CD4-positive, alpha-beta T cell treated with Interleukin-1 beta for 1 hour (primary cell): Measurements from ENCODE around the gene ARL17B.
A peak's percentile ranks its signal among the peaks of the same experiment; 100 is the strongest.
"Not testable (repeated sequence)": the region's sequence is repeated elsewhere in the genome, so short reads cannot be mapped to it uniquely, and the experiment has no call there.

Source experiments
- DNase-seq, 2 donors: peaks; one replicate each; pipeline ENCODE4 v3.0.0-alpha.2; 2020 to 2022

The ARL17B gene

DNA sequence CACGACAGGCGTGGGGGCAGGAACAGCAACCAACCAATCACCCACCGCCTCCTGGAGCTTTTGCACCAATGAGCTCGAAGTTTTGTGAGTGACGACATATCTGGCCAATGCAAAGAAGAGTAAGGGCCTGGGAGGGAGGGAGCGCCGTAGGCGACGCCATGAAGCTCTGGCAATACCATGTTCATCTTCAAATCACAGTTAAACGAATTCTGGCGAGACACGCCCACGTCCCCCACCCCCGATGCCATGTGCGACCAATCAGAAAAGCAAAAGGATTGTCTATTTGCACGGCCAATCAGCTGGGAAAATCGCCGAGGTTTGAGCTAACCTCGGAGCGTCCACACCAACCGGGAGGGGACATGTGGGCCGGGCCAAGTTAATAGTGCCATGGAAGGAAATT, at the start of gene ARL17B:
TSS of gene ARL17B (minus strand) at position 12 of the 400 bp plus-strand sequence. CDS start 3,369 bp downstream, outside the sequence.
- peak; percentile 96 to 99 for DNase-seq

DNA sequence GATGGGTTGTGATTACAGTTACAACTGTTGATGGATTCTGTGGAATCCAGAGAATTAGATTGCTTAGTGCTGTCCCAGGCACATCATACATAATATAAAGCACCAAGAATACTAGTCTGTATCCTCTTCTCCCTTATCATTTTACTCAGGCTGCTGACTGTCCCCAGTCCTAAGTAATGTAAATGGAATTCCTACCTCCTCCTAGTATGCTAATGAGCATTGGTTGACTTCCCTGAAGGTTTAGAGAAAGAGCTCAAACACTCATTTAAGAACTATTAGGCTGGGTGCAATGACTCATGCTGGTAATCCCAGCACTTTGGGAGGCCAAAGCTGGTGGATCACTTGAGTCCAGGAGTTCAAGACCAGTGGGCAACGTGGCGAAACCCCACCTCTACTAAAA, 48.3 kb upstream of the ARL17B start:
- DNase-seq = not testable (repeated sequence)

DNA sequence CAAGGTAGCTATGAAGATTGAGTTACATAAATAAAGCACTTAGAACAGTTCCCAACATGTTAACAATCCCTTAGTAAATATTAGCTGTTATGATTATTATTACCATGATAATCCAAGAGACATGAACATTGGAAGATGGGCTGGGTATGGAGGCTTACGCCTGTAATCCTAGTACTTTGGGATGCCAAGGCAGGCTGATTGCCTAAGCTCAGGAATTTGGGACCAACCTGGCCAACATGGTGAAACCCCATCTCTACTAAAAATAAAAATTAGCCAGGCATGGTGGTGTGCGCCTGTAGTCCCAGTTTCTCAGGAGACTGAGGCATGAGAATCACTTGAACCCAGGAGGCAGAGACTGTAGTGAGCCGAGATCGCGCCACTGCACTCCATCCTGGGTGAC, 45.6 kb upstream of the ARL17B start:
- DNase-seq = not testable (repeated sequence)

DNA sequence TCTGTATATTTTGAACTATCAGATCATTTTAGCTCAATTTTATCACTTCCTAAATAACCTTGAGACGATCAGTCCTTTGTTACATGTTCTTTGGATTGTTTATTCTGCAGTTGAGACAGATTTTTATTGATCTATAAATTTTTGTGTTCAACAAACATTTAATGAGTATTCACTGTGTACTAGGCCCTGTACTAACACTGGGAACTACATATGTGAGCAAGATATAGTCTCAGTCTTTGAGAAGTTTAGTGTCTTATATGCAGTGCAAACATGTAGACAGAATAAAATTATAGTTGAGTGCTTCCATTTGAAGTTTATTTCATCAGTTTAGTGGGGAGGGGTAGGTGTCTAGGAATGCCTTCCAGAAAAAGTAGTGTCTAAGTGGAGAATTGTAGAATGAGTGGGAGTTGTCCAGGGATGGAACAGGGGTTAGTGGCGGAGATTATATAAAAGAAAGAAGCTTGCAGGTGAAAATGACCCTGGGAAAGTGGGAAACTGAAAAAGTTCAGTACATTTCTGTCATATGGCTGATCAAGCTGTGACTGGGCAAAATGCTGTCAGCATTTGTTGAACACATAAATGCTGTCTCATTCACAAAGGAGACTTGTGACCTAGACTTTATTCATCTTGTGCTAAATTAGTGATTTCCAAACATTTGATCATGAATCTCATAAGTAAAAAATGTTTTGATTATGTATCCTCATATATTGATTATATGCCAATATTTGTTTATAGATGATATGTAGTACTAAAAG, 39.6 kb upstream of the ARL17B start:
- not testable (repeated sequence) for DNase-seq

DNA sequence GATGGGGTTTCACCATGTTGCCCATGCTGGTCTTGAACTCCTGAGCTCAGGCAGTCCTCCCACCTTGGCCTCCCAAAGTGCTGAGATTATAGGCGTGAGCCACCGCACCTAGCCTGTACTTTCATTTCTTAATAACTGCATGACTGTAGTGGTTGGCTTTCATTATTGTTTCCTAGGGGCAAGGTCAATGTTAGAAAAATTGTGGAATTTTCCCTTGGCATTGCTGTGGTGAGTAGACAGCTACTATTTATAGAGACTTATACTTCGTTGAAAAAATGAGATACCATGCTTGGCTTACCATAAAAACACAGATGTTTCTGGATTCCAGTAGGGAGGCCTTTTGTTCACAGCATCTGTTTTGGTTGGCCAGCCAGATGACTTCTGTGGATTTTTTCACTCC, 39.0 kb upstream of the ARL17B start:
- not testable (repeated sequence) for DNase-seq

DNA sequence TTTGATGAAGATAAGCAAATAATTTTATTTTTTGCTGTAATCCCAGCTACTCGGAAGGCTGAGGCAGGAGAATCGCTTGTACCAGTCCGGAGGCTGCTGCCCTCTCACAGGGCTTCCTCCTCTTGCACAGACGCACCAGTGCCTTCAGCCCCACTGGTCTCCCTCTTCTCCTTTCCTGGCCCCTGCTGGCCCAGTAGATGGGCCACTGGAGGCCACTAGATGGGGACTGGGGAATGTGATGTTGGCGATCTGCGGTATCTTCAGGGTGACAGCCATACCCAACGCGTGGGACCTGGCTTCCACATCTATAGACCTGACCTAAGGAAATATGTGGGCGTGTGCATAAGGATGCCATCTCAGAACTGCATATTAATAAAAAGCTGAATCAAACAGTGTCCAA, 38.4 kb upstream of the ARL17B start:
- not testable (repeated sequence) for DNase-seq

DNA sequence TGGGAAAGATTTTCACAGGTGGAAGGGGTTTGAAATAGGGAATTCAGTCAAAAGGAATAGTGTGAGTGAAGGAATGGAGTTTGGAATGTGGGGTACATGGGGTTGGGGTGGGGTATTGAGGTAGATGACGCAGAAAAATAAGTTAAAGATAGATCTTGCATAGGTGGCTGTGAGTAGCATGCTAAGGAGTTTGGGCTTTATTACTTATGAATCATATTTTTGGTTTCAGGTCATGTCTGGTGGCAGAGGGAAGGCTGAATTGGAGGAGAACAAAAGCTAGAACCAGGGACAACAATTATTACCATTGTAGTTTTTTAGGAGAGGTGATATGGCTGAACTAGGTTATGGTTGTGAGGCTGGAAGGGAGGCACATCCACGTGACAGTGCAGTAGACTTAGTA, 34.7 kb upstream of the ARL17B start:
- DNase-seq = not testable (repeated sequence)

DNA sequence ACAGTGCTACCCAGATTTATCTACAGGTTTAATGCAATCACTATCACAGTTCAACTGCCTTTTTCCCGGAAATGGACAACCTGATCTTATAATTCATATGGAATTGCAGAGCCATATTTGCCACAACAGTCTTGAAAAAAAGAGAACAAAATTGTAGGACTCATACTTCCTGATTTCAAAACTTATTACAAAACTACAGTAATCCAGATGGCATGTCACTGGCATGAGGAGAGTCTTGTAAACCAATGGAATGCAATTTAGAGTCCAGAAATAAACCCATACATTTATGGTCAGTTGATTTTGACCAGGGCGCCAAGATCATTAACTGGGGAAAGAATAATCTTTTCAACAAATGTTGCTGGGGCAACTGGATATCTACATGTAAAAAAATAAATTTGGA, 32.1 kb upstream of the ARL17B start:
- DNase-seq = not testable (repeated sequence)

DNA sequence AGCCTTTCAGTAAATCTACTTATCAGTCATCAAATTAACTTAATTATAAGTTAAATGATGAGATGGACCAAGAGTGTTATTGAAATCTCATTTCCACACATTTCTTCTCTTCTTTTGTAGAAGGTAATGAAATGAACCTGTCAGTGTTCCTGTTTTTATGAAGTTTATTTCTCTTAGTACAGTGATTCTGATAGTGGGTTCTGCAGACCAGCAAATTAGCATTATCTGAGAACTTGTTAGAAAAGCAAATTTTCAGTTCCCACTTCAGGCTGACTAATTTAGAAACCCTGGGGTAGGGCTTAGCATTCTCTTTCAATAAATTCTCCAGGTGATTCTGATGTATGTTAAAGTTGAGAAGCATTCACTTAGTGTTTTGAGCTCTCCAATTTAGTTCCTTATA, 23.9 kb upstream of the ARL17B start:
- not testable (repeated sequence) for DNase-seq

DNA sequence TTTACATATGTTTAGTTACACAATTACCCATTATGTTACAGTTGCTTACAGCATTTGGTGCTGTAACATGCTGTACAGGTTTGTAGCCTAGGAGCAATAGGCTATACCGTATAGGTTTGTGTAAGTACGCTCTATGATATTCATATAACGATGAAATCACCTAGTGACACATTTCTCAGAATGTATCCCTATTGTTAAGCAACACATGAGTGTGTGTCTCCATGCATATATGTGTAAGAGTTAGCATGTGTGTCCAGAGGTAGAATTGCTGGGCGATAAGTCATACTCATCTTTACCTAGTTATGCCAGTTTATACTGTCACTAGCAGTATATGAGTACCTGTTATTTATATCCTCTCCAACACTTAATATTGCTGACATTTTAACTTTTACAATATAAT, 21.6 kb upstream of the ARL17B start:
- DNase-seq = not testable (repeated sequence)

DNA sequence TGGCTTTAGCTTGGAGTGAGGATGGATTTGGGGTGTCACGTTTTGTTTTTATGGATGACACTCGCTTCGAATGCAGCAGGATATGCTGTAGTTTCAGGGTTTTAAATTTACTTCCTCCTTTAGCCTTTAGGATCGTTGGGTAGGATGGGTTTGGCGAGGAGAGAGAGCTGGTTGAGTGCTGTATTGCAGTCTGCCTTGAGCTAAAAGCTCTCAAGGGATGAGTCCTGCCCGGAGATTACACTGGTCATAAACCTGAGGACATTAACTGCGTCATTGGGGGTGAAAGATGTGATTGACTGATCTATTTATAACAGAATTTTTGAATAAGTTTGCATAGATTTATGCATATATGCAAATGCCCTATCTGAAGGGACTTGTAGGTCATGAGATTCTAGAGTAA, 11.9 kb upstream of the ARL17B start:
- DNase-seq = not testable (repeated sequence)

DNA sequence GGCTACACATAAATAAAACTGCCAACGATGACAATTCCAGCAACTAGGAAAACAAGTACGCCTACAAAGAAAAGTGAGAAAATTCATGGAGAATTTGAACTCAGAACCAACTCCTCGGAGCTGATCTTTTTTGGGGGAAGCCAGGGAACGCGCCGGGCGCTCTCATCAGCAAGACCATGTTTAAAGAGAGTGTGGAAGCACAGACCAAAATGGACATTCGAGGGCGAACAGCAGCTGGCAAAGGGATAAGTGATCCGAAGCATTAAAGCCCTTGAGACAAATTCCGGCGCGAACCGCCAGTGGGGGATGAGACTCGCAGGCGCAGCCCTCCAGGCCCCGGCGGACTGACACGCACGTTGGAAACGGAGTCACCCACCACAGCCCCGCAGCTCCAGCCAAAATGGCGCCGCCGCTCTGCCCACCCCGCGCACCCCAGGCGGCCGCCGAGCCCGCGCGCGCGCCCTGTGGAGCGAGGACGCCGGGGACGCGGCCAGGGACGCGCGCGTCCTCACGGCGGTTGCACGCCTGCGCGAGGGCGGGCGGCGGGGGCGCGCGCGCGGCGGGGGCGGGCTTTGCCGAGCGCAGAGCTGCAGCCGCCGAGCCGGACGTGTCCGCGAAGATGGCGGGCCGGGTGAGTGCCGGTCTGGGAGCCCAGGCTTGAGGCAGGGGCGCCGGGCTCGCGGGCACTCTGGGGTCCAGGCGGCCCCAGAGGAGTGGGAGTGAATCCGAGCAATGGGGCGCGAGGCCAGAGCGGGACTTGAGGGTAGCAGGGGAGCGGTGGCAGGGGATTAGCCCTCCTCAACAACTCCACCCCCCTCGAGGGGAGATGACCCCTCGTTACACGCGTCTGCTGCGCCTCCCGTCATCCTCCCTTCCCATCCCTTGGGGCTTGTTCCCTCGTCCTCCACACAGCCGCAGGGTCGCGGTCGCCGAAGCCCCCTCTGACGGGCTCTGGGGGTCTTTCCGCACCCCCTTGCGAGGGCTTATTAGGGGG, 11.0 kb upstream of the ARL17B start:
- DNase-seq = not testable (repeated sequence)

DNA sequence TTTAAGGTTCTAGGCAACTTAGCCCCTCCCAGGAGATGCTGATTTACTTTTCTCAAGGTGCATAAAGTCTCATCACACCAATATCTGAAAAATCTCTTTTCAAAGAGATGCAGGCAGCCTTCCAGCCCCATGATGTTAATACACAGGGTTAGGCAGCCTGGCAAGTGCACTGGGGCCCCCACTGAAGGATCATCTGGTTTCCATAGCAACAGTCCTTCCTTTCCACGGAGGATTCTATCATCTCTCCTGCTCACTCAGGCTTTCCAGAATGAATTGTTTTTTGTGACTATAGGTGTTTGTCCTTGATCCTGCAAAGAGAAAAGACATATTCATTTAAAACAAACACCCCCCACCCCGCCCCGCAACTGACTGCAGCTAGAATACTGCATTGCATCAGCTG, 6.0 kb upstream of the ARL17B start:
- DNase-seq = not testable (repeated sequence)

DNA sequence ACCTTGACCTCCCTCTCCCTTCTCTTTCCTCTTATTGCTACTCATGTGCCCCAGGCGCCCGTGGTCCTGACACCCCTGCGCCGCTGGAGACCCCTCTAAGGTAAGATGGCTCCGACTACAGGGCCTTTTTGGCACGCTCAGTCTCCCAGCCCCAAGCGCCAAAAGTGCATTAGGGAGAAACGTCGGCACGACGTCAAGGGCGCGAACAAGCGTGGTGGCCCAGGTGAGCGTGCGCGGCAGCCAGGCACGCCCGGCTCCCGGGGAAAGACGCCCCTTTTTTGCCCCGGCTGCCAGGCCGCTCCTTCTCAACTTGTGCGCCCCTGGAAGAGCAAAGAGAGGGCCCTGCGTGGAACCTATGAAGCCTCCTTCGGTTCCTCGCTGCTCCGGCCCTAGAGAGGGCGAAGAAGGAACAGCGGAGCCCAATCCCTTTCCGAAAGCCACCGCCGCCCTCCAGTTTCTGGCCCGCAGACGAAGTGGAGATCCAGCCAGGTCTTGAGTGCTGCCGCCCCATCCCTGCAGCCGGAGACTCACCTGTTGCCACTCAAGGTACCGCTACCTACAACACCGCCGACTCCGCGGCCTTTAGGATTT, 326 bp downstream of the ARL17B start:
- not testable (repeated sequence) for DNase-seq

DNA sequence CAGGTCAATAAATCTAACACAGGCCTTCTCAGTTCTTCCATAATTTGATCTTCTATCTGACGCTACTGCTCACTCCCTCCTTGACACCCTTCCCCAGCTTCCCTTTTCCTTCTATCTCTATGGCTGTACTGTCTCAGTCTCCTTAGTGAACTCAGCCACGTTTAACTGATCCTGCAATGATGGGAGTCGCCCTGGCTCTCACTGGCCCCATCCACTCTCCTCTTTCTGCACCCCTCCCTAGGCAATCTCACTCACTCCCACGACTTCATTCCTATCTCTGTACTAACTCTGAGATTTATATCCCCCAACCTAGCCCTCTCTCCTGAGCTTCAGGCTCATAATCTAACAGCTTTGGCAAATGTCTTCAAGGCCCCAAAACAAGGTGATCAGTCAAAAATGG, 7.7 kb downstream of the ARL17B start:
- DNase-seq = not testable (repeated sequence)

DNA sequence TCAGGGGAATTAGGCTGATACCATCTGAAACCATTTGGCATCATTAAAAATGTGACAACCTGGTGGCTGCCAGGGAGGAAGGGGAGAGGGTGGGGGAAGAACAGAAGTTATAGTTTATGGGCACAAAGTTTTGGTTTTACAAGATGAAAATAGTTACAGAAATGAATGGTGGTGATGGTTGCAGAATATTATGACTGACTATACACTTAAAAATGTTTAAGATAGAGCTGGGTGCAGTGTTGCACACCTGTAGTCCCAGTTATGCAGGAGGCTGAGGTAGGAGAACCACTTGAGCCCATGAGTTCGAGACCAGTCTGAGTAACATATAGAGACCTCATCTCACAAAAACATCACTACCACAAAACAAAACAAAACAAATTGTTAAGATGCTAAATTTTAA, 12.5 kb downstream of the ARL17B start:
- not testable (repeated sequence) for DNase-seq

DNA sequence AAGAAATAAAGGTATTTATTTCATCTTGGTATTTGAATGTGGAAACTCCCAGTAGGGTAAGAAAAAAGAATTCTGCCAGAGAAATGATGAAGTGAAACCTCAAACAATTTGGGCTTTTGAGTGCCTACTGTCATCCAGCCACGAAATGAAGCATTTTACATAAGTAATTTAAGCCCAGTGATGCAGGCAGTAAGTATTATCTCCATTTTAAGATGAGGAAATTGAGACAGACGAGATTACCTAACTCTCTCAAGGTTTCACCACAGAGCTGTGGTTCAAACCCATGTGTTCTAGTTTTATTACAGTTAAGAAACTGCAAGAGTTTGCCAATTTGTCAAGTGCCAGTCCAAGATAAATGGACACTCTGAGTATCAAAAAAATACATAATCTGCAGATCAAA, 13.2 kb downstream of the ARL17B start:
- not testable (repeated sequence) for DNase-seq

DNA sequence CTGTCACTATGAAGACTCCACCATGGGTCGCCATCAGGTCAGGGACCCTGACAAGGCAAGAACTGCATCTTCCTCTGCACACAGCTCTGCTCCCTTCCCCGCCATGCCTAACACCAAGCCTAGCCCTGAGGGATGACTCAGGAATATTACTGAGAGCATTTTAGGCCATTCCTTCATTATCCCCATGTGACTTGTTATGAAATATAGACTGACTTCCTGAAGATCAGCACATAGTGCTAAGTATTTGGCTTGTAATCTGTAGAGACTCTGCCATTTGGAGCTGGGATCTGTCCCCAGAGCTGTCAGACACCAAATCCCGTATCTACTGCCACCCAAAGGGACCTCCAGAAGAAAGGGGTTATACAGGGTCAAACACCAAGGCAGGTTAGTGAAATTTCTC, 19.4 kb downstream of the ARL17B start:
- DNase-seq = not testable (repeated sequence)

DNA sequence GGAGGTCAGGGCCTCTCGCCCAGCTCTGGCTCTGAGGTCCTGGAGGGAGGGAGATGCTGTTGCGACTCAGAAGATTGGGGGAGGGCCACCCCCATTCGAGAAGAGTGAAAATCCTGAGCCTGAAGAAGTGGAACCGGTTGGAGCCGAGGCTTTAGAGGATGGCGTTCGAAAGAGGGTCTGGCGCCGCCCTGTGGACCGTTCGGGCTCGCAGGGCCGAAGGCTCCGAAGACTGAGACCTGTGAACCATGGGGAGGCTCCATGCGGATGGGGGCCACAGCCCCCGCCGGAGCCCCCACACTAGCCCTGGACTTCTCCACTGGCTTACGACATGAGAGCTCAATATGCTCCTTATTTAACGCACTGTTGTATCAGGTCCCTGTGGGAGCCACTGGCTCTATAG, 20.3 kb downstream of the ARL17B start:
- DNase-seq = not testable (repeated sequence)

DNA sequence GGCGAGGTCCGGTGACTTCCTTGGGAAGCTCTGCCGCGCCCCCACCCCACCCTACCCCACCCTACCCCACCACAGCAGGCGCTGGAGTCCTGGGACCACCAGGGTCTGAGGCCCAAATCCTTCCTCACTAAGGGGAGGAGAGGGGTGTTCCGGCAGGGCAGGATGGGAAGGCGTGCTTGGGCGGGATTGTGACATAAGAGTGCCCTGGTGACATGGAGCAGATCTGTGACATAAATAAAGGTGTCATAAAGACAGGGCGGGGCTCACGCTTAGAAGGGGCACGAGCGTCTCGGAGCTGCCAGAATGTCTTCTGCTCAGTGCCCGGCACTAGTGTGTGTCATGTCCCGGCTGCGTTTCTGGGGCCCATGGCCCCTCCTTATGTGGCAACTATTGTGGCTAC, 66.7 kb downstream of the ARL17B start, which contains the start of gene LRRC37A:
TSS of gene LRRC37A (plus strand) at position 301 of the 400 bp plus-strand sequence. CDS start at position 304, 3 bp downstream.
- DNase-seq = not testable (repeated sequence)

DNA sequence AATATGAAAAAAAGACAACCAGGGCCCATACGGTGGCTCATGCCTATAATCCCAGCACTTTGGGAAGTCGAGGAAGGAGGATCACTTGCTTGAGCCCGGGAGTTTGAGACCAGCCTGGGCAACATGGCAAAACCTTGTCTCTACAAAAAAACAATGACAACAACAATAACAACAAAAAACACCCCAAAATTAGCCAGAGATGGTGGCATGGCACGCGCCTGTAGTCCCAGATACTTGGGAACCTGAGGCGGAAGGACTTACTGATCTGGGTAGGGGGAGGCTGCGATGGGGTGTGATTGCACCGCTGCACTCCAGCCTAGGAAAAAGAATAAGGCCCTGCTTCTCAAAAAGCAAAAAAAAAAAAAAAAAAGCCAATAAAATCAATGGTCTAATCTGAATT, 69.9 kb downstream of the ARL17B start:
- not testable (repeated sequence) for DNase-seq

DNA sequence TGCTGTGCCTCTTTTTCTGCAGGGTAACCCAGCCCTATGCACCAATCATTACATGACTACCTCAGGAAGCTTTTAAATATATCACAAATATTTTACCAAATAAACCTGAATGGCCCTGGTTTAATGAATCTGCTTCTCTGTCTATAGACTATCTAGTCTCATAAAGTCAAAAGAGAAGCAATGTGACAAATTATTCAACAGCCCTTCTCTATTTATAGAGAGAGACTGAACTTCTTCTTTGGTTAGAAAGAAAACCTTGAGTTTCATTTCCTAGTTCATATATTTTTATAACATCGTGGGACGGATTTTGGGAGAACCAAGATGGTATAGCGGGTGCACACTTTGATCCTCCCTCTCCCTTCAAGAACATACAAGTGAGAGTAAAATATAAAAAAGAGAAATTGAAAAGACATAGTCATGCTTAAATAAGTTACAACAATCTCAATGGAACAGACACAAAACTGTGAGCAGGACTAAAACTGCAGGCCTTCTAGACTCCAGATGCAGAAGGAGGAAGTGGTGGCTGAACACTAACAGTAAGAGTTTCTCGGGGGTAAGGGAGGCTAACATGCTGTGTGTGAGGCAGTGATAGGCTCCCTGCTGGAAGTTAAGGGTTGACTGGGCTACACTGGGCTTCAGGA, 70.5 kb downstream of the ARL17B start:
- DNase-seq = peak; percentile 14 to 49
